Measurements from ENCODE around the gene MYBBP1A.
"Not testable (repeated sequence)": the region's sequence is repeated elsewhere in the genome, so short reads cannot be mapped to it uniquely, and the experiment has no call there.

Gene MYBBP1A

GRCh38 chr17:4587803-4588202, 32.6 kb upstream of the MYBBP1A start:
- DNase-seq, result no peak

GRCh38 chr17:4587195-4587594, 32.0 kb upstream of the MYBBP1A start:
- no peak for DNase-seq

- no peak for DNase-seq
These were observed 30.9 kb upstream of the MYBBP1A start for GRCh38 chr17:4586043-4586442.

- DNase-seq, result no peak
These were observed 30.4 kb upstream of the MYBBP1A start for GRCh38 chr17:4585638-4585994.

- DNase-seq, result no peak
These were observed 29.9 kb upstream of the MYBBP1A start for GRCh38 chr17:4584917-4585637.

GRCh38 chr17:4584101-4584916, 29.1 kb upstream of the MYBBP1A start, which contains the start of gene SMTNL2:
TSS of gene SMTNL2 (plus strand) at chr17:4584529. CDS start at chr17:4584606, 77 bp downstream.
- no peak for DNase-seq

- DNase-seq, result no peak
These were observed 28.6 kb upstream of the MYBBP1A start for GRCh38 chr17:4583782-4584100.

- no peak for DNase-seq
These were observed 28.0 kb upstream of the MYBBP1A start for GRCh38 chr17:4583206-4583605.

- DNase-seq, result no peak
These were observed 27.5 kb upstream of the MYBBP1A start for GRCh38 chr17:4582691-4583090.

GRCh38 chr17:4582101-4582501, 26.9 kb upstream of the MYBBP1A start:
- no peak for DNase-seq

- no peak for DNase-seq
These were observed 25.1 kb upstream of the MYBBP1A start for GRCh38 chr17:4580291-4580690.

GRCh38 chr17:4579678-4580077, 24.5 kb upstream of the MYBBP1A start:
- DNase-seq, result no peak

GRCh38 chr17:4578349-4578748, 23.2 kb upstream of the MYBBP1A start:
- DNase-seq, result not testable (repeated sequence)

GRCh38 chr17:4577386-4577993, 22.3 kb upstream of the MYBBP1A start:
- no peak for DNase-seq

GRCh38 chr17:4576729-4577322, 21.6 kb upstream of the MYBBP1A start:
- DNase-seq, result no peak

GRCh38 chr17:4576161-4576558, 21.0 kb upstream of the MYBBP1A start:
- no peak for DNase-seq

GRCh38 chr17:4574448-4575045, 19.4 kb upstream of the MYBBP1A start:
- no peak for DNase-seq

GRCh38 chr17:4573669-4574068, 18.5 kb upstream of the MYBBP1A start:
- DNase-seq, result peak; percentile 56

- no peak for DNase-seq
These were observed 17.9 kb upstream of the MYBBP1A start for GRCh38 chr17:4573115-4573514.

GRCh38 chr17:4572131-4572530, 16.9 kb upstream of the MYBBP1A start:
- no peak for DNase-seq

- no peak for DNase-seq
These were observed 14.4 kb upstream of the MYBBP1A start for GRCh38 chr17:4569591-4569990.

- peak; percentile 35 for DNase-seq
These were observed 11.6 kb upstream of the MYBBP1A start for GRCh38 chr17:4566785-4567184.

Data from CD4-positive, alpha-beta T cell treated with Interleukin-10 for 1 hour (primary cell).